HCT116 (cell line): Measurements from ENCODE around the gene PKD2.

Source experiments
- EZH2phosphoT487 ChIP-seq: fragments of 200-600 bp; IDR thresholded peaks from 2 replicates; pipeline ENCODE4 v1.6.1; 2018; ENCODE audit warnings: antibody characterized with exemption, borderline replicate concordance
- POLR2A ChIP-seq: IDR thresholded peaks from 2 replicates; pipeline ENCODE4 v1.7.0; 2011; ENCODE audit warnings: borderline replicate concordance; ENCODE audit not compliant: insufficient read depth, insufficient read length; ENCODE audit errors: extremely low read depth
- REST ChIP-seq: IDR thresholded peaks from 2 replicates; pipeline ENCODE4 v1.6.1; 2012; ENCODE audit warnings: low read depth
- SRF ChIP-seq: IDR thresholded peaks from 2 replicates; pipeline ENCODE4 v1.6.1; 2012; ENCODE audit warnings: low read depth
- TF ChIP-seq, protein P1 (sequence below), 3 experiments: fragments of 200-600 bp in 1 of 3; sonication (generic) in 1 of 3; IDR thresholded peaks in 2 of 3; conservative IDR thresholded peaks in 1 of 3; 2 replicates each; pipeline ENCODE4 v1.5.1; 2012 to 2017; ENCODE audit warnings: low read depth in 2 of 3, low read length in 2 of 3, antibody characterized with exemption in 1 of 3, borderline replicate concordance in 1 of 3, control low read depth in 1 of 3, mild to moderate bottlenecking in 1 of 3, mixed read lengths in 1 of 3, mixed run types in 1 of 3, moderate library complexity in 1 of 3; ENCODE audit not compliant: insufficient read depth in 1 of 3

DNA sequence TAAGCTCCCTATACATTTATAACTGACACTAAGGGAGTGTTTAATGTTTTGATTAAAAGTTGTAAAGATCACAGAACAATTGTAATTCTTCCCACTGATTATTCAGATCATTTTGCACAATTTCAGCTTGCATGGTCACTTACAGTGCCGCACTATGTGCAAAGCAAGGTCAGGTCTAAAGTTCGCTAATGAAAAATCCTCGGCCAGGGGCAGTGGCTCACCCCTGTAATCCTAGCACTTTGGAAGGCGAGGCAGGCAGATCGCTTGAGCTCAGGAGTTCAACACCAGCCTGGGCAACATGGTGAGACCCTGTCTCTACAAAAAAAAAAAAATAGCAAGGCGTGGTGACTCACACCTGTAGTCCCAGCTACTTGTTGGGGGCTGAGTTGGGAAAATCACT is 57.0 kb downstream of the PKD2 start:
- TF ChIP-seq POLR2A (no peak), EZH2phosphoT487 (no peak), SRF (no peak), REST (no peak)
- TF ChIP-seq, protein P1, sequence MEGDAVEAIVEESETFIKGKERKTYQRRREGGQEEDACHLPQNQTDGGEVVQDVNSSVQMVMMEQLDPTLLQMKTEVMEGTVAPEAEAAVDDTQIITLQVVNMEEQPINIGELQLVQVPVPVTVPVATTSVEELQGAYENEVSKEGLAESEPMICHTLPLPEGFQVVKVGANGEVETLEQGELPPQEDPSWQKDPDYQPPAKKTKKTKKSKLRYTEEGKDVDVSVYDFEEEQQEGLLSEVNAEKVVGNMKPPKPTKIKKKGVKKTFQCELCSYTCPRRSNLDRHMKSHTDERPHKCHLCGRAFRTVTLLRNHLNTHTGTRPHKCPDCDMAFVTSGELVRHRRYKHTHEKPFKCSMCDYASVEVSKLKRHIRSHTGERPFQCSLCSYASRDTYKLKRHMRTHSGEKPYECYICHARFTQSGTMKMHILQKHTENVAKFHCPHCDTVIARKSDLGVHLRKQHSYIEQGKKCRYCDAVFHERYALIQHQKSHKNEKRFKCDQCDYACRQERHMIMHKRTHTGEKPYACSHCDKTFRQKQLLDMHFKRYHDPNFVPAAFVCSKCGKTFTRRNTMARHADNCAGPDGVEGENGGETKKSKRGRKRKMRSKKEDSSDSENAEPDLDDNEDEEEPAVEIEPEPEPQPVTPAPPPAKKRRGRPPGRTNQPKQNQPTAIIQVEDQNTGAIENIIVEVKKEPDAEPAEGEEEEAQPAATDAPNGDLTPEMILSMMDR (IDR thresholded peaks at IDR 0.05 in 2 of 3, conservative IDR thresholded peaks at IDR 0.05 in 1 of 3; ENCODE audit: borderline replicate concordance in 1 of 3, insufficient read depth in 1 of 3, low read depth in 2 of 3, low read length in 2 of 3), result no peak
